ENCODE measurements around the gene MYO3B. TPM values are rescaled to one million over a fixed set of nuclear protein-coding genes. Genes with fewer than 3 reads are reported as not detected.
"Not testable (repeated sequence)": the region's sequence is repeated elsewhere in the genome, so short reads cannot be mapped to it uniquely, and the experiment has no call there.

Gene MYO3B
- total RNA-seq, 1 donor from 2014 or later = 0.05 TPM

DNA sequence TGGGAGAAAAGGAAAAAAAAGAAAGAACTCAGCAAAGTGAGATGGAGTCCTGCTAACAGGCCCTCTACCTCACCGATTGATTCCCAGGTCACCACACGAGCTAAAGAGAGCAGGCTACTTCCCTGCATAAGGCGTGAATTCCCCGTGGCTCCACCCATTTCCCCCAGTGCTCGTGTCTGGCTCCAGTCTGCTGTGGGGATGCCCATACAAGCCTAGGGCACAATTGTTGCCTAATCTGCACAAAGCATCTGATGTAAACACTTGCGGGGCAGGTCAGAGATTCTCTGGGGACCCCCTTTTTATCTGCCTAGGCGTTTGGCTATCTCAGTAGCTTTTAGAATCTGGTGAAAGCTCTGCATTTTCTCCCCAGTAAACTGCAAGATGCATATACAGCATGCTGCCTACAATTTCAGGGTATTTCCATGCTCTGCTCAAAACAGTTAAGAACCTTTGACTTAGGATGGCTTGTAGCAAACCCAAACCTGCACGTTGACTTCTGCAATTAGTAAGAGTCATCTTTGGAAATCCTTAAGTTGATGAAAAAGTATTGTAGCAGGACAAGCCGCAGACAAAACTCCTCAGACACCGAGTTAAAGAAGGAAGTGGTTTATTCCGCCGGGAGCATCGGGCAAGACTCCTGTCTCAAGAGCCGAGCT, 34.8 kb downstream of the MYO3B start:
- Histone ChIP-seq H3K9me3 (replicated peaks) (peaks cover 17% of the 10 kb centered on the region), H3K4me3 (peak overlapping the region; percentile 30), H3K36me3 (no peaks in the 10 kb centered on the region), H3K4me1 (peaks cover 11% of the 10 kb centered on the region), H3K27ac (replicated peaks) (no peak overlapping the region), H3K27me3 (ENCODE audit: low read depth) (no peaks in the 10 kb centered on the region)
- intact Hi-C loops (cut with micrococcal nuclease) = no loop called here
- TF ChIP-seq, protein P1, sequence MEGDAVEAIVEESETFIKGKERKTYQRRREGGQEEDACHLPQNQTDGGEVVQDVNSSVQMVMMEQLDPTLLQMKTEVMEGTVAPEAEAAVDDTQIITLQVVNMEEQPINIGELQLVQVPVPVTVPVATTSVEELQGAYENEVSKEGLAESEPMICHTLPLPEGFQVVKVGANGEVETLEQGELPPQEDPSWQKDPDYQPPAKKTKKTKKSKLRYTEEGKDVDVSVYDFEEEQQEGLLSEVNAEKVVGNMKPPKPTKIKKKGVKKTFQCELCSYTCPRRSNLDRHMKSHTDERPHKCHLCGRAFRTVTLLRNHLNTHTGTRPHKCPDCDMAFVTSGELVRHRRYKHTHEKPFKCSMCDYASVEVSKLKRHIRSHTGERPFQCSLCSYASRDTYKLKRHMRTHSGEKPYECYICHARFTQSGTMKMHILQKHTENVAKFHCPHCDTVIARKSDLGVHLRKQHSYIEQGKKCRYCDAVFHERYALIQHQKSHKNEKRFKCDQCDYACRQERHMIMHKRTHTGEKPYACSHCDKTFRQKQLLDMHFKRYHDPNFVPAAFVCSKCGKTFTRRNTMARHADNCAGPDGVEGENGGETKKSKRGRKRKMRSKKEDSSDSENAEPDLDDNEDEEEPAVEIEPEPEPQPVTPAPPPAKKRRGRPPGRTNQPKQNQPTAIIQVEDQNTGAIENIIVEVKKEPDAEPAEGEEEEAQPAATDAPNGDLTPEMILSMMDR (IDR thresholded peaks at IDR 0.05; ENCODE audit: borderline replicate concordance) = no peak
- DNase-seq = no peak

DNA sequence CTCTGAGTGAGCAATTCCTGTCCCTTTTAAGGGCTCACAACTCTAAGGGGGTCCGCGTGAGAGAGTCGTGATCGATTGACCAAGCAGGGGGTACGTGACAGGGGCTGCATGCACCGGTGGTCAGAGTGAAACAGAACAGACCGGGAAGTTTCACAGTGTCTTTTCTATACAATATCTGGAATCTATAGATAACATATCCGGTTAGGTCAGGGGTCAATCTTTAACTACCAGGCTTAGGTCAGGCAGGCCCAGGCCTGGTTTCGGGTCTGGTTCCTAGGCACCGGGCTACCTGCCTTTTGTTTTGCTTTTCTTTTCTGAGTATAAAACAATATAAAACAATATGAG, 35.3 kb downstream of the MYO3B start:
- H3K36me3 ChIP-seq; H3K27me3 ChIP-seq (ENCODE audit: low read depth); DNase-seq; H3K27ac ChIP-seq (replicated peaks); intact Hi-C loops (cut with micrococcal nuclease): not testable (repeated sequence)
- peak overlapping the region; percentile 30 for H3K4me3 ChIP-seq
- peaks cover 17% of the 10 kb centered on the region for H3K9me3 ChIP-seq (replicated peaks)
- H3K4me1 ChIP-seq = peaks cover 11% of the 10 kb centered on the region

DNA sequence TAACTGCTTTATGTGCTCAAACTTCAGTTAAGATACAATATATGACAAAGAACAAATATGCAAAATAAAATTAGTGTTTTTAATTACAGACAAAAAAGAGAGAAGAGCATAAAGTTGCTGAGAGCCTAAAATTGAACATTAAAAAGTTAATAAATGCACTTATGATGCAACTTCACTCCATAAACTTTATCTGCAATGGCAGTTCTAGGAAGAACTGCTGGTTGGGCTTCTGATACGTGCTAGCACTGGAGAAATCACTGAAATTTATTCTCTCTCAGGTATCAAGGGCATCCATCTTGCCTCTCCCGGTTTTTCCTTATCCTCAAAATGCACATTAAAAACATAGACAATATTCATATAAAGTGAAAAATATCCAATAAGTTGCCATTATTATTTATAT, 35.7 kb downstream of the MYO3B start:
- intact Hi-C loops (cut with micrococcal nuclease) = no loop called here
- Histone ChIP-seq H3K4me3 (no peak overlapping the region), H3K27me3 (ENCODE audit: low read depth) (no peaks in the 10 kb centered on the region), H3K9me3 (replicated peaks) (peaks cover 17% of the 10 kb centered on the region), H3K27ac (replicated peaks) (no peak overlapping the region), H3K4me1 (peaks cover 11% of the 10 kb centered on the region), H3K36me3 (no peaks in the 10 kb centered on the region)
- TF ChIP-seq, protein P1 (IDR thresholded peaks at IDR 0.05; ENCODE audit: borderline replicate concordance) = no peak
- no peak for DNase-seq

DNA sequence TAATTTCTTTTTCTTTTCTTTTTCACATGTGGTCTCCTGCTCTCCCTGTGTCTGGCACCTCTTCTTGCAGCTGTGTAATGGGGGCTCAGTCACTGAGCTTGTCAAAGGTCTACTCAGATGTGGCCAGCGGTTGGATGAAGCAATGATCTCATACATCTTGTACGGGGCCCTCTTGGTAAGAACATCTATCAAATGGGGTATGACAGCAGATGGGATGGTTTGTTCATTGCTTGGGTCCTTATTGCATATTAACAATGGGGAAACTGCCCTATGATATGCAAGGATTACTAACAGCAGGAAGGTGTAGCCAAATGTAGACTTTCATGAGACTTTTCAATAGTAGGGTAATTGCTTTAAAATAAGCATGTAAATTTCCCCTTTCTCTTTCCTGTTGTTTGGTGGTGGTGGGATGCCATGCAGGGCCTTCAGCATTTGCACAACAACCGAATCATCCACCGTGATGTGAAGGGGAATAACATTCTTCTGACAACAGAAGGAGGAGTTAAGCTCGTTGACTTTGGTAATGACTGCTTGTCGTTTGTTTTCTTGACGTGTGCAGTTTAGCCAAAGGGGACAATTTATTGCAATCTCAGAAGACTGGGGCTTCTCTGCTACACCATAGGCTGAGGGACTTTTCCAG, 36.5 kb downstream of the MYO3B start:
- no peak overlapping the region for H3K27ac ChIP-seq (replicated peaks)
- DNase-seq = no peak

DNA sequence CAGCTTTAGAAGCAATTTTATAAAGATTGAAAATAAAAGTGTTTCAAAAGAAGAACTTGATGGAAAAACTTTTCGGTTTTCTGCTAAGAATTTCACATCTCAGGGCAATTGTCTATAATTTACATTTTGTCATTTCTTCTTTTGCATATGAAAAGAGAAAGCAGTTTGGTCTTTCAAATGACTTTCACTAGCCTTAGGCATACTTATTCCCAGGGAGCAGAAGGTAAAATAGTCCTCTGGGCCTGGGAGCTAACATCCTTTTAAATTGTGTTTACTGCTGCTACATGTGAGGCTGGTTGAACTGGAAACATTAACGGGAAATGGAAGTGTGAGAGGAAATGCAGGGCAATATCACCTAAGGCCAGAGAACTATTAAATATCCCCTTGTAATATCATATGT, 37.1 kb downstream of the MYO3B start:
- H3K27me3 ChIP-seq (ENCODE audit: low read depth) = no peaks in the 10 kb centered on the region
- intact Hi-C loops (cut with micrococcal nuclease) = no loop called here

More for the DNA sequence above, 36.5 kb downstream of the MYO3B start:
- TF ChIP-seq, protein P1 (IDR thresholded peaks at IDR 0.05; ENCODE audit: borderline replicate concordance) = no peak
- H3K4me3 ChIP-seq = no peak overlapping the region
- intact Hi-C loops (cut with micrococcal nuclease) = no loop called here
- peaks cover 13% of the 10 kb centered on the region for H3K9me3 ChIP-seq (replicated peaks)
- H3K36me3 ChIP-seq = no peaks in the 10 kb centered on the region
- H3K27me3 ChIP-seq (ENCODE audit: low read depth) = no peaks in the 10 kb centered on the region
- peaks cover 11% of the 10 kb centered on the region for H3K4me1 ChIP-seq

DNA sequence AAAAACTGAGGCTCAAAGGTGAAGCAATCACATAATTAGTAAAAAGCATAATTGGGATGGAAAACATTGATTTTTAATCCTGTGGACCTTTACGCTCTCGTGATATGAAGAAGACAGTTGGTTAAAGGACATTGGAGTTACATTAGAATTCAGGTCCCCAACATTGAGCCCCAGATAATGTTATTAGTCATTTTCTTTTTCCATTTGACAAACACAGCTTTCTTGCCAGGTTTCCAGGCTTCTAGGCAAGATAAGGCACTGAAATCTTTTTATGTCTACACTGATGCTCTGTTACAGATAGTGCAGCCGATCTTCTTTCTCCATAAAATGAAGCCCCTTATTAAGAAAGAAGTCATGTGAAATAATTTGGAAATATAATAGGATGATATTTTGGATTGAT, 38.5 kb downstream of the MYO3B start:
- H3K9me3 ChIP-seq (replicated peaks) = no peaks in the 10 kb centered on the region
- no peaks in the 10 kb centered on the region for H3K36me3 ChIP-seq
- no peaks in the 10 kb centered on the region for H3K27me3 ChIP-seq (ENCODE audit: low read depth)
- intact Hi-C loops (cut with micrococcal nuclease) = no loop called here
- peaks cover 11% of the 10 kb centered on the region for H3K4me1 ChIP-seq
- no peak for DNase-seq
- H3K4me3 ChIP-seq = no peak overlapping the region
- H3K27ac ChIP-seq (replicated peaks) = no peak overlapping the region
- TF ChIP-seq, protein P1 (IDR thresholded peaks at IDR 0.05; ENCODE audit: borderline replicate concordance) = no peak

More for the DNA sequence above, 37.1 kb downstream of the MYO3B start:
- TF ChIP-seq, protein P1 (IDR thresholded peaks at IDR 0.05; ENCODE audit: borderline replicate concordance) = no peak
- Histone ChIP-seq H3K27ac (replicated peaks) (no peak overlapping the region), H3K4me3 (no peak overlapping the region), H3K4me1 (peaks cover 11% of the 10 kb centered on the region), H3K9me3 (replicated peaks) (peaks cover 8% of the 10 kb centered on the region), H3K36me3 (no peaks in the 10 kb centered on the region)
- DNase-seq = no peak
